G401 (cell line): ENCODE measurements around the gene ZFP37. TPM values are rescaled to one million over a fixed set of nuclear protein-coding genes. Genes with fewer than 3 reads are reported as not detected.
"Not testable (repeated sequence)": the region's sequence is repeated elsewhere in the genome, so short reads cannot be mapped to it uniquely, and the experiment has no call there.

Source experiments
- DNase-seq: peaks from one replicate; pipeline ENCODE4 v3.0.0-alpha.2; 2015; ENCODE audit warnings: low spot score
- in situ Hi-C: cut with HindIII; loops from 2 replicates; pipeline ENCODE4 v1.10.0; 2016; ENCODE audit warnings: low sequenced_read_pairs, mixed read lengths
- total RNA-seq: library from RNA; depleted of rRNA; stranded (reverse); fragments of >200 nt; shearing (Covaris generic); gene quantifications from 2 replicates; pipeline ENCODE4 v1.2.3, GENCODE V29; 2014; rRNA removed

The ZFP37 gene
- total RNA-seq = 3.4 and 5.4 TPM in 2 replicates

DNA sequence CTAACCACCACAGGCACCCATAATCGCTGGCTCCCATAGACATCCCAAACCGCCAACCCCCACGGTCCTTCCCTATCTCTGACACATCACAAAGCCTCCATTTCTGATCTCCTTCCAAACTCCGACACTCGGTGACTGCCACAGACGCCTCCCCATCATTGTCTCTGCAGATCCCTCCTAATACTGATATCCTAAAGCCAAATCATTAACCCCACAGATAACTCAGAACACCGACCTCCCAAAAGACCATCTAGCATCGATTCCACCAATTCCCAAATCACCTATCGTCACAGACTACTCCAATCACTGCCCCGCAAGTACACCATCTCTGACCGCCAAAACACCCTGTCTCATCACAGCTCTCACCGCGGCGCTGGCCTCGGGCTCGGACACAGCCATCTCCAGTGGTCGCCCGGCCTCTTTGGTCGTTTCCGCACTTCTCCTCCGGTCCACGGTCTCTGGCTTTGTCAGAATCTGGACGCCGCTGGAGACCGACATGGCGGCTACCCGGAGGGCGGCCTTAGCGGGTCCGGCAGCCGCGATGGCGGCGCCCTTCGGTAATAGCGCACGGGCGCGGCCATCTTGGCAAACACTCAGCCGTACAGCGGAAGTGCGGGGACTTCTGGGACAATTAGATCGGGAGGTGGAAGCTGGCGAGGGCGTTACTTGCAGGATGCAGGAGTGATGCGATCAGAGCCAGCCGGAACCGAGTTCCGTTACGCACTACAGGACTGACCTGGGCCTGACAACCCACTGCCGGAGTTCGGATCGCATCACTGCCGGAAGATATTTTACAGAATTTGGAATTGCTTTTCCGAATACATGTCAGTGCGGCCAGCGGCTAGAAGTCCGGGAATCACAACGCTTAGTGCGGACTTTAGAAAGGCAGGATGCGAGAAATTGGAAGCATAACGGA, at the start of gene ZFP37:
Gene ZFP37 (minus strand): TSS at position 534 of the 916 bp plus-strand sequence. CDS start 36 bp downstream, at position 498.
- in situ Hi-C loops = no loop called here

GRCh38 chr9:113105345-113105744, 48.8 kb upstream of the ZFP37 start:
- in situ Hi-C loops, DNase-seq: not testable (repeated sequence)

More for the DNA sequence above, at the start of gene ZFP37:
- DNase-seq = peak; percentile 96

GRCh38 chr9:113095561-113095960, 39.0 kb upstream of the ZFP37 start:
- in situ Hi-C loops = no loop called here
- no peak for DNase-seq

GRCh38 chr9:113089924-113090323, 33.4 kb upstream of the ZFP37 start:
- DNase-seq, in situ Hi-C loops: not testable (repeated sequence)

- DNase-seq, in situ Hi-C loops: not testable (repeated sequence)
Observed at GRCh38 chr9:113089143-113089505, 32.6 kb upstream of the ZFP37 start.

GRCh38 chr9:113088456-113089142, 32.1 kb upstream of the ZFP37 start:
- in situ Hi-C loops, DNase-seq: not testable (repeated sequence)

DNA sequence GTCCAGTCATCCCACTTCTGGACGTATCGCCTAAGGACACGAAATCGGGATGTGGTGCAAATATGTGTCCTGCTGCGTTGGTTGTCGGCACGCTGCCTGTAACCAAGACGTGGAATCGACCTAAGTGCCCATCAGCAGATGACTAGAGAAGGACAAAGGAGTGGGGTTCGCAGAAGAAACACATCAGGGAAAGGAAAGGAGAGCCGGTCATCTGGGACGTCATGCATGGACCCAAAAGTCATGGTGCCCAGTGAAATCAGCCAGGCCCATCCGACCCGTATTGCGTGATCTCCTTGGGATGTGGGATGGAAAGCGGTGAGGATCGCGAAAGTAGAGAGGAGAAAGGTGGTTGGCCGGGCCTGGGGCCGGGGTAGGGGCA, 6.4 kb upstream of the ZFP37 start:
- in situ Hi-C loops, DNase-seq: not testable (repeated sequence)

GRCh38 chr9:113062256-113062931, 5.9 kb upstream of the ZFP37 start:
- in situ Hi-C loops = not testable (repeated sequence)

DNA sequence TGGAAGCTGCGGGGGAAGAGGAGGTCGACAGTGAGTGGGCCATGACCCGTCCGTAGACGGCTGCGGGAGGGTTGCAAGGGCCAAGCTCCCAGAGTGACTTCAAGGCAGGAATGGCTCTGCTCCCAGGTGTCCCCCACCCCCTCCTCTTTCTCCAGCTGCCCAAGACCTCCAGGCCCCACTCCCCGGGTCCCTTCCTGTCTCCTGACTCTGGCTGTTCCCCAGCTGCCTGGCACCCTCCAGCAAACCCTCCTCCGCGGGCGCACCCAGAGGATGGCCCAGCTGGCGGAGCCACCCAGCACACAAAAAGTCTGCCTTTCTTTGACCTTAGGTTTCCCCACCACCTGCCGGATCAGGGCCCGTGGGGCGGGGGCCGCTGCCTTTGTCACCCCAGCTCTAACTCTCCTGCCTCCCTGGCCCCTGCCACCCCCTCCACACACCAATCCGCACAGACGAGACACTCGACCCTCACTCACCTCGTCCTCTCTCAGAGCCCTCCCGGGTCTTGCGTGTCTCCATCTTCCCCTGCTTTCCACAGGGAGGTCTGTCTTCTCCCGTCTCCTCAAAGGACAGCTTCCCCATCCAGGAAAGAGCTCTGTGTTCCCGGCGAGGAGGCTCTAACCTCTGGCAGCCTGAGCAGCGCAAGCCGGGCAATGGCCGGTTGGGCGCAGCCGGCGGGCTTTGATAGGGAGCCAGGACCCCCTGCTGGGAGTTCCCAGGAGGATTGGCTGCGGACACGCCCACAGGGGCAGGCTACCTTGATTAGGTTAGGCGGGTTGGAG, 4.7 kb upstream of the ZFP37 start:
- in situ Hi-C loops, DNase-seq: not testable (repeated sequence)

More at GRCh38 chr9:113062256-113062931, 5.9 kb upstream of the ZFP37 start:
- DNase-seq = not testable (repeated sequence)

DNA sequence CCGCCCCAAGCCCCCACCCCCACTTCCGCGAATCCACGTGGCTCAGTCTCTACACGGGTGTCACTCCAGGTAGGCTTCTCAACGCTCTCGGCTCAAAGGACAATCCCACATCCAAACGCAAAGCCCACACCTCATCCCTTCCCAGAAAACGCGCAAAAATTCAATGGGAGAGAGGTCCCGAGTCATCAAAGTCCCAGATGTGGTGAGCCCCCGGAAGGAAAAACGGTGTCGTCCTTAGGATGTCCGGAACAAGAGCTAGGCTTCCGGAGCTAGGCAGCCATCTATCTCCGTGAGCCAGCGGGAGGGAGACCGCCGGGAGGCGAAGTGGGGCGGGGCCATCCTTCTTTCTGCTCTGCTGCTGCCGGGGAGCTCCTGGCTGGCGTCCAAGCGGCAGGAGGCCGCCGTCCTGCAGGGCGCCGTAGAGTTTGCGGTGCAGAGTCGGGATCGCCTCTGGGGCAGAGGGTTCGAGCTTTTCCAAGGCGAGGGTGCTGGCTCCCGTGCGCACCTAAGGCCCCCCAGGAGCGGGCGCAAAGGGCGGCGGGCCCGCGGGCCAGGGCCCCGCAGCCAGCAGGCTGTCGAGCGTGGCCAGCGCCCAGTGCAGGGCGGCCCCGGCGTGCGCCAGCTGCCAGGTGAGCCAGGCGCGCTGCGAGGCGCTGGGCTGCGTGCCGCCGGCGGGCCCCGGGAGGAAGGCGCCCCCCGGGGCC, 3.2 kb upstream of the ZFP37 start:
- in situ Hi-C loops, DNase-seq: not testable (repeated sequence)

GRCh38 chr9:113057193-113057592, 669 bp upstream of the ZFP37 start:
- no peak for DNase-seq
- in situ Hi-C loops = no loop called here

DNA sequence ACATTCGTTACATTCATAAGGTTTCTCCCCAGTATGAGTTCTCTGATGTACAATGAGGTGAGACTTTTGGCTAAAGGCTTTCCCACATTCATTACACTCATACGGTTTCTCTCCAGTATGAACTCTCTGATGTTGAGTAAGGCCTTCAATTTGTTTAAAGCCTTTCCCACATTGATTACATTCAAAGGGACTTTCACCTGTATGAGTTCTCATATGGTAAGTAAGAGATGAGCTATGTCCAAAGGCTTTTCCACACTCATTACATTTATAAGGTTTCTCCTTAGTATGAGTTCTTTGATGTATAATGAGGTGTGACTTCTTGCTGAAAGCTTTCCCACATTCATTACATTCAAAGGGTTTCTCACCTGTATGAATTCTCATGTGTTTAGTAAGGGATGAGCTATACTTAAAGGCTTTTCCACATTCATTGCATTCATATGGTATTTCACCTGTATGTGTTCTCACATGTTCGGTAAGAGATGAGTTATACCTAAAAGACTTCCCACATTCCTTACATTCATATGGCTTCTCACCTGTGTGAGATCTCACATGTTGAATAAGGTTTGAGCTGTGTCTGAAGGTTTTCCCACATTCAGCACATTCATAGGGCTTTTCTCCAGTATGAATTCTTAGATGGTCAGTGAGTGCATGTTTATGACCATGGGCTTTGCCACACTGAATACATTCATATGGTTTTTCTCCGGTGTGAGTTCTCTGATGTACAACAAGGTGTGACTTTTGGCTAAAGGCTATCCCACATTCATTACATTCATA, 13.5 kb downstream of the ZFP37 start:
- DNase-seq = peak; percentile 0
- in situ Hi-C loops = no loop called here

DNA sequence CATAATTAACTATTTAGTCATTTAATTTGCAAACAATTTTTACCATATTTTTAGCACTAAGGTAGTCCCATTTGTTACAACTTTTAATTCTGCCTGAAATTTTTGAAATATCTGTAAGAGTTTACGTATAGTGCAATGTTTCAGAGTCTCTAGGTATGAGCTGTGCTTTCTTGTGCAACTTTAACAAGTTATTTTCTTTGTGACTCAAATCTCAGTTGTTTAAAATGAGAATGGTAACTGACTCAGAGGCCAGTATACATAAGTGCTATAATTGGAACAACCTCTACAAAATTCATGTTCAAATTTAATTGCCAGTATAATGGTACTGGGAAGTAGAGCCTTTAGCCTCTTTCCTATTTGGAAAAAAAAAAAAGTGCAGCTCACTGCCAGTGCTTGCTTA, 30.3 kb downstream of the ZFP37 start:
- no peak for DNase-seq
- in situ Hi-C loops = no loop called here

DNA sequence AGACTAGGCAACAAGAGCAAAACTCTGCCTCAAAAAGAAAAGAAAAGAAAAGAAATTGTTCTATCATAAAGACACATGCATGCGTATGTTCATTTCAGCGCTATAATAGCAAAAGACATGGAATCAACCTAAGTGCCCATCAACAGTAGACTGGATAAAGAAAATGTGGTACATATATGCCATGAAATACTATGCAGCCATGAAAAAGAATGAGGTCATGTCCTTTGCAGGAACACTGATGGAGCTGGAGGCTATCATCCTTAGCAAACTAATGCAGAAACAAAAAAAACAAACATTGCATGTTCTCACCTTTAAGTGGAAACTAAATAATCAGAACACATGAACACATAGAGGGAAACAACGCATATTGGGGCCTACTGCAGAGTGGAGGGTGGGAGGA, 38.3 kb downstream of the ZFP37 start:
- no peak for DNase-seq
- in situ Hi-C loops = no loop called here

DNA sequence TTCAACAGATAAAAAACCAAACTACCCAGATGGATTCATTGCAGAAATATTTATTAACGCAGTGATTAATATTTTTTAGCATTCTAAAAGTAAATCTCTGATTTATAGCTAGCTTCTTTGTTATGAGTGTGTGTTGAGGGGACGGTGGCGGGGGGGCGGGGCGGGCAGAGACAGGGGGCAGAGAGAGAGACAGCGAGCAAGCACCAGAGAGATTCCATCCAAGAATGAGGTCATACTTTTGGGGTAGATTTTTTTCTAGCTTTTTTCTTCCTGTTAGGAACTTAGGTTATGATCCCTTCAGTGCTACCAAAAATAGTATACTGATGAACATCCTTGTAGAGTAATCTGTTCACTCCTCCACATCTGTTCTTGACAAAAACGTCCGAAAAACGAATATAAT, 44.0 kb downstream of the ZFP37 start:
- in situ Hi-C loops = no loop called here
- no peak for DNase-seq

GRCh38 chr9:113011911-113012381, 44.6 kb downstream of the ZFP37 start, which contains the start of gene ZNF883:
Gene ZNF883 (minus strand): TSS chr9:113012192.
- peak; percentile 74 for DNase-seq
- in situ Hi-C loops = no loop called here

DNA sequence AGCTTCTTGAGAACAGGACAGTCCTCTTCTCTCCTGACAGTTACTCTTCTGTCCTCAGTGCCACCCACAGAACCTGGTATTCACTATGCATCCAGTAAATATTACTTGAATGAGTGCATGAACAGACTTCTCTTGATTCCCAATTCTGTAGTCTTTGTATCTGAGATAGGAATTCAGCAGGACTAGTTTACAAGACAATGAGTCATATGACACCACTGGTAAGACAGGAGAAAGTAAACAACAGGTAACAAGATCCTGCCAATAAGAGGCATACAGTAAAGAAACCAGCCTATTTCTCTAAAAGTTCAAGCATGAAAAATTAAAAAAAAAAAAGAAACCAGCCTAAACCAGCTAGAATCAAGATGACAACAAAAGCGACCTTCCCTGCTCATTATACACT, 50.7 kb downstream of the ZFP37 start:
- DNase-seq = no peak

More for the DNA sequence above, 50.7 kb downstream of the ZFP37 start:
- in situ Hi-C loops = no loop called here
